ENCODE data around the gene DRICH1. TPM values are rescaled to one million over a fixed set of nuclear protein-coding genes. Genes with fewer than 3 reads are reported as not detected.
A peak's percentile ranks its signal among the peaks of the same experiment; 100 is the strongest.
"Not testable (repeated sequence)": the region's sequence is repeated elsewhere in the genome, so short reads cannot be mapped to it uniquely, and the experiment has no call there.

Gene DRICH1
- total RNA-seq, 1 donor from 2014 or later, result 0.39 TPM

DNA sequence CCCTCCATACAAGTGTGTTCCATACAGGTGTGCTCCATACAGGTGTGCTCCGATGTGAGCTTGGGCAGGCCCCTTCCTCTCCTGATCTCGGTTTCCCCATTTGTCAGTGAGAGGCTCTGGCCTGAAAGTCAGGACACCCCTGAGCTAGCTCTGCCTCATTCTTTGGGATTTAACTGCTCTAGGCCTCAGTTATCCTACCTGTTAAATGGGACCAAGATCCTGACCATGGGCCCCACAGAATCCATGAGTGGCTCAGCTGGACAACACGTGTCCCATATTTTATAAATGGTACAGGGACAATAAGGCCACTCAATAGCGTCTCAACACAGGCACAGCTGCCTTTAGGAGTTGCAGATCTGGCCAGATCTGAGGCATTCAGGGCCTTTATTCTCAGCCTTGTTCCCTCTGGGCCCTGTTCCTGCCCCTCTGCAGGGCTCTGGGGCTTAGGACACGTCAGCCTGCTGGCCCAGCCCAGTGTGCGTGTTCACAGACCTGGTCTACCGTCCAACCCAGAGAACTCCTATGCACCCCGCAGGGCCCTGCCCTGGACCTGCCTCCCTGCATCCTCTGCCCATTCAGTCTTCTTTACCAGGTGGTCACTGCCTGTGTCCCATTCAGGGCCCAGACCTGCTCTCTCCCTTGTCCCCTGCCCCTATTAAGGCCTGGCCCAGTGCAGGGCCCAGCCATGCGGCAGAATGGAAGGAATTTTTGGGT, 33.2 kb downstream of the DRICH1 start:
- no peak for DNase-seq

DNA sequence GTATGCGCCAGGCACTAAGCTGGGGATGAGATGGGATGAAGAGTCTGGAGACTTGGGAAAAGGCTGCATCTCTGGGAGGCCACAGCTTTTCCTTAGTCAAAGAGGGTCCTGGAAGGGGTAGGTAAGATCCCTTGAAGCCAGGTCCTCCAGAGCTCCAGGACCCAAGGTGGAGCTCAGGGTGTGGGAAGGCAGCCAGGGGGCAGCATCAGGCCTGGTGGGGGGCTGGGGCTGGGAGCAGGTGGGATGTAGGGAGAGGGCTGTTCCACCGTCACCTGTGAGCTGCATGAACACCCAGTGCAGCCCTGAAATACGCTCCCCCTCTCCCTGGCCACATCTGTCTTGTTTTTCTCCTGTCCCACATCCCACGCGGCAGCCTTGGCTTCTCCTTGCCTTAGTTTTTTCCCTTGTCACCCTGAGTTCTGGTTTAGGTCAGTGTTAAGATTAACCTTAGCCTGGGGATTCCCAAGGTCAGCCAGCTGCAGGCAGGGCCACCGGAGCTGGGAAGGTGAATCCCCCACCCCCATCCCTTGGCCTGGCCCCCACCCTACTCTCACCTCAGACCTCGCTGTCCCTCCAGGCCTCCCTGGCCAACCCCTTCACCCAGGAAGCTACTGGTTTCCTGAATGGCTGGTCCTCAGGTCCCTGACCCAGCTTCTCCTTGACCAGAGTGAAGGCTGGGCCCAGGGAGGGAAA, 34.4 kb downstream of the DRICH1 start:
- DNase-seq, result not testable (repeated sequence)

DNA sequence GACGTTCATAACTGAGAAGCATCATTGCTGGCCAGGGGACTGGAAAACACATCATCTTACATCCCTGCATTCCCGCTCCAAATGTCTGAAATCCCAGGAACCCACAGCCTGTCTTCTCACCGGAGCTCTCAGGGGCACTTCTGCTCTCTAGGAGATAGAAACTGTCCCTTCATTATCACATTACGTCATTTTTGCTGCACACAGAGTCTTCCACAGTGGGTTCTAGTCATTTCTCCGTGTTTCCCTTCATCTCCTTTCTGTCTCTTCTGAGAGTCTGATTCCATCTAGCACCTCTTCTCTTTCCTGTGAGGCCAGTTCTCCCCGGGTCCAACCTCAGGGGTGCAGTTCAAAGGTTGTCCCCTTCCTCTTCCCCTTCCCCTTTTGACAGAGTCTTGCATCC, 36.2 kb downstream of the DRICH1 start:
- DNase-seq, result not testable (repeated sequence)

DNA sequence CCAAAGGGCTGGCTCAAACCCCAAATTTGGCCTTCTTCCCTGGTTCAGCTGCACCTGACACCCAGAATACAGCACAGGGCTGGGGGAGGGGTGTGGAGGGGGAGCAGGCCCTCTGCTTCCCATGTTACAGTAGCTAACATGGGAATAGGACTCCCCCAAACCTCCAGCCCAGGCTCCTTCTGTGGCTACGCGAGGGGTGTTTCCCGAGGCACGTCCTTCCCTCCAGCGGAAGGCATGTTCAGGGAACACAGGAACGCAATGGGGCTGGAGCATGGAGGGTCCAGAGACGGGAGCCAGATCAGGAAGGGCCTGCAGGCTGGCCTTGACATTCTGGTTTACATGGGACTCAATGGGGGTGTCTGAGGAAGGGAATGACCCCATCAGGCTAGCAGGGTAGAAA, 40.3 kb downstream of the DRICH1 start:
- DNase-seq, result no peak

DNA sequence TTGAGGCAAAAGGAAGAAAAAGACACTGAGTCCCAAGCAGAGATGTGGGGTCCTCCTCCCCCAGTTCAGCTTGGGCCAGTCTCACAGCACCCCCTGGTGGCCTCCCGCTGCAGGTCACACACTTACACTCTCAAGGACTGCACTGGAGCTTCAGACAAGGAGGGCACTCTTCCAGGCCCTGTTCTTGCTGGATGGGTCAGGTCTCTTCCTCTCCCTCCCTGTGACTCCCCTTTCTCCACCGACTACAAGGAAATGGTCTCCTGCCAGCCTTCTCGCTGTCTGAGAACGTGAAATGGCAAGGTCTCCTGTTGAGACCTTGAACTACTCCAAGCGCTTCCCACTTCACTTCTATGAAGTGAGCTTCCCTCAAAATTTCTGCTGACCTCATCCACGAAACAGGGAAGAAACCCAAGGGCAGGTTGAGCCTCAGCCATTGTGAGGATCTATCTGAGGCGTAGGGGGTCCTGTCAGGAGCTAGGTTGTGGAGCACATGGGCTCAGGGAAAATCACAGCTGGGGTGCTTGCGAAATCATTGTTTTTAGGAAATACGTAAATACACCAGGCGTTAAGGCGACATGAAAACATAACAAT, 40.8 kb downstream of the DRICH1 start:
- no peak for DNase-seq

DNA sequence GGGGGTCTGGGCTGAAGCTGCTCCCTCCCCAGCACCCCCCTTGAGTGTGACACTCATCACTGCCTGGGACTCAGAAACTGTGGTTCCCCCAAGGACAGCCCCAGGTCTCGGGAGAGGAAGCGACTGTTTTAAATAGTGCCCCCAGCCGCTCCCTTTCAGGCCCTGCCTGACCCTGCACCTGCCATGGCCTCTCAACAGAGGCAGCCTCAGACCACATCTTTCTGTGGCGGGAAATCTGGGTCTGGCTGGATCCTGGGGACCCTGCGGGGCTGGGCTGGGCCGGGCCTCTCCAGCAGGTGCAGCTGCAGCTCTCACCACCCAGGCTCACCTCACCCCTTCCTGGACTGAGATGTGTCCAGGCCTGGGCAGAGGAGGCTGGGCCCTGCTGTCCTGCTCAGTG, 48.3 kb downstream of the DRICH1 start:
- no peak for DNase-seq

DNA sequence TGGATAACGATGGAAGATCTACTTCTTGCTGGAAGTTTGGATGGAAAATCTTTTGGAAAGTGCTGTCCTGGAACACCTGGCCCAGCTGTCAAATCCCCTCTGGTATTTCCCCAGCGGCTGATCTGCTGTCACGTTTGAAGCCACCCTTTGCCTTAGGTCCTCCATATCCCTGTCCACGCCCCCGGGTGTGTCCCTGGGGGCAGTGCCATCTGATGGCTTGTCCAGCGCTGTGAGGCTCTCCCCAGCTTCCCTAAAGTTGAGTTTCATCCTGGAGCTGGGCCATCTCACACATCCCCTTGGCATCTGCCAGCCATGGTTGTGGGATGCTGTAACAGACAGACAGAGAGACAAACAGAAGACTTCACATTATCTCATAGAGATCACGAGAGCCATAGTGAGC, 49.0 kb downstream of the DRICH1 start:
- no peak for DNase-seq

DNA sequence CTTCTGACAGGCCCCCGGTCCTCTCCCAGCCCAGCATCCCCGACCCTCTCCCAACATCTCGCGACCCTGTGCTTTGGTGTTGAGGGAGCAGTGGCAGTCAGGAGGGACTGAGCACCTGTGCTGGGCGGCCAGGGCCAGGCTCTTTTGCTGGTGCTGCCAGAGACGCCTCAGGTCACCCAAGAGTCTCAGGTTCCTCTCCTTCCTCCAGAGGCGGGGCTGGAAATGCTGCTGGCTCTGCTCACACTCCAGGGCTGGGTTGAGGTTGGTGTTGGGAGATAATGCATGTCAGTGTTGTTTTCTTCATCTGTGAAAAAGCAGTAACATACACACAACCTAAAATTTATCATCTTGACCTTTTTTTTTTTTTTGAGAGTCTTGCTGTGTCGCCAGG, 50.9 kb downstream of the DRICH1 start:
- DNase-seq, result no peak

DNA sequence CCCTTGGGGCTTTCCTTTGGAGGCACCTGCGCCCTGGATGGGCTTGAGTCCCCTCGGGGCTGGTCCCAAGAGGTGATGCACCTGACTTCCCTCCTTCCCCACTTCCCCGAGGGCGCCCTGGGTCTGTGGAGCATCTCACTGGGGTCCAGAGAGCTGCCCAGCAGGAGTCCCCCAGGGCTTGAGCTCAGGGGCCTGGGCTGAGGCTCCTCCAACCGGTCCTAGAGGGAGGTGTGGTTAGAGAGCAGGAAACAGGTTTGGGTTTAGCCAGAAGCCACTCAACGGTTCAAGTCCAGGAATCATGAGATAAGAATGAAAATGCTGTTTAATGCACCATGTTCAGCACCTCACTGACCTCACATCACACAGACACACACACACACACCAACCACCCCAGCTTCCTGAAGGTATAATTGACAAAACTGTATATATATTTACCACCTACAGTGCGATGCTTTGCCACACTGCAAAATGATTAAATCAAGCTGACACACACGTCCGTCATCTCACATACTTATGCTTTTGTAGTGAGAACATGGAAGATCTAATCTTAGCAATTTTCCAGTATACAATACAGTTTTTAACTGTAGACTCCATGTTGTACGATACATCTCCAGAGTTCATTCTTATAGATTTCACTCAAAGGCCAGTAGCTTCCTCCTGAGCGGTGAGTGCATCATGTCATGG, 51.4 kb downstream of the DRICH1 start:
- DNase-seq, result no peak

DNA sequence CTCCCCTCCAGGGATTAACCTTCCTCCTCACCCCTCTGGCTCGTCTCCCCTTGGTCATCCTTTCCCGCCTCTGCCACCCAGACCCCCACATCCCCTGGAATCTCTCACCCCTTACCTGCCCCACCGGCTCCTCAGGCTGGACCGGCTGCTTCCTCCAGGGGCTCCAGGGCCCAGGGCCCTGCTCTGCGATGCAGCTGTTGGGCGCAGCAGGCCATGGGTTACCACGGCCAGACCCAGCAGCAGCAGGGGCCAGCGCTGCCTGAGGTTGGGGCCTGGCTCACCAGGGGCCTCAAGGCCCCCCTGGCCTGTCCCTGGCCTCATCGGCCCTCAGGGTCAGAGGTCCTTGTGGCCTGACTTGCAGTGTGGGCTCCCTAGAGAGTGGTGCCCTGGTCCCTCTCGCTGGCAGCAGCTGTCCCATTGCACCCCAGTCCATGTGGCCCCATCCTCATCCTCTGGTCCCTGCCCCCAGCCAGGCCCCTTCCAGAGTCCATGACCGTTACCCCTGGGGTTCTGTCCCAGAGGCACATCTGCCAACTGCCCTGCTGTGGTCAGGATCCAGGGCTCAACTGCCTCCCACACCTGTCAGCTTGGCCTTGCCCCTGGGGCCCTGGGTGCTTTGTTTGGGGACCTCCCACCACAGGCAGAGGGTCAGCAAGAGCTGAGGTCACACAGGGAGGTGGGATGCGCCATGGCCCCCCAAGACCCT, 52.1 kb downstream of the DRICH1 start, which contains the start of gene IGLL1:
Gene IGLL1 (minus strand): TSS at position 421 of the 706 bp plus-strand sequence. CDS start 100 bp downstream, at position 321.
- DNase-seq, result no peak

DNA sequence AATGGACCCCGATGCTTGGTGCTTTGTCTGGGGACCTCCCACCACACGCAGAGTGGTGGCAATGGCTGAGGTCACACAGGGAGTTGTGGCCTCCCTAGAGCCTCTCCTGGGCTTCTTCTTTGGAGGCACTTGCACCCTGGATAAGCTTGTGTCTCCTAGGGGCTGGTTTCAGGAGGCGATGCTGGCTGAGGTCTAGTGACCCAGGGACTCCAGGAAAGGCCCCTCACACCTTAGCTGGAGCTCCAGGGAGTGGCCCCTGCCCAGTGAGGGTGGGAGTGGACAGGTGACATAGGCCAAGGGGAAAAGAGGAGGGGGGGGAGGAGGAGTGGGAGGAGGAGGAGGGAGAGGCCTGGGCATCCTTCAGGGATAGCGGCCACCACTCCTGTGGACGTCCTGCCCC, 52.8 kb downstream of the DRICH1 start:
- no peak for DNase-seq

DNA sequence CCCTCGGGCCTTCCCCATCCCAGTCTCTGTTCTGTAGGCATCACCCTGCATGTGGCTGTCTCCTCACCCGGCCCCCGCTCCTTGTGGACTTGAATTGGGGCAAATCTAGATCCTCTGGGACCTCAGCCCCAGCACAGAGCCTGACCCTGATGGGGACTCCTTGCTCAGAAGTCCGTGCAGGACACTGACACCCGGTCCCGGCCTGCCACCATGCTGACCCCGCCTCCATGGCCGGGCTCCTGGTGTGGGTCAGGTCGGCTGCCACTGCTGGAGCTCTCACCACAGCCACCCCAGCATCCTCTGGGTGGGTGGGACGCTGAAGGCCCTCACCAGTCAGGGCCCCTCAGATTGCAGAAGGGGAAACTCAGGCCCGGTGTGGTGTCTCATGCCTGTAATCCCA, 53.8 kb downstream of the DRICH1 start:
- no peak for DNase-seq

DNA sequence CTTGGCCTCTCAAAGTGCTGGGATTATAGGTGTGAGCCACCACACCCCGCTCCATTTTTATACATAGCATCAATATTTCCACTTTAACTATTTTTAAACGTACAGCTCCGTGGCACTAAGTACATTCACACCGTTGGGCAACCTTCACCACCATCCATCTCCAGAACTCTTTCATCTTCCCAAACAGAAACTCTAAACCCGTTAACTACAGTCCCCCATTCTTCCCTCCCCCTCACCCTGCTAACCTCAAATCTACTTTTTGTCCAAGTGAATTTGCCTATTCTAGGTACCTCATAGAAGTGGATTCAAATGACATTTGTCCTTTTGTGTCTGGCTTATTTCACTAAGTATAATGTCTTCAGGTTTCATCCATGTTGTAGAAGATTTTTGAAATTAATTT, 55.4 kb downstream of the DRICH1 start:
- no peak for DNase-seq

DNA sequence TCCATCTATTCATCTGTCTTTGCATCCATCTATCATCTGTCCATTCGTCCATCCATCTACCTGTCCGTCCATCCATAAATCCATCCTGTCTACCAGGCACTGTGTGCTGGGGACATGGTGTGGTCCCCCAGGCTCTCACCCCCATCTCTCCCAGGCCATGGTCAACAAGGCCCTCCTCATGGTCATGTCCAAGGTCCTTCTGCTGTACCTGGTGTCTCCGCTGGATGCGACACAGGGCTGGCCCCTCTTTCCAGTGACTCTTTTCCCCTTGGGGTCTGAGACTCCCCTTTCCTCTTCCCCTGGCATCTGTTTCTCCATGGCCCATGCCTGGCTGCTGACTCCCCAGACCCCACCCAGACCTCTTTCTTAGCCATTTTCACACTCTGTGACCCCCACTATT, 56.5 kb downstream of the DRICH1 start:
- DNase-seq, result no peak

DNA sequence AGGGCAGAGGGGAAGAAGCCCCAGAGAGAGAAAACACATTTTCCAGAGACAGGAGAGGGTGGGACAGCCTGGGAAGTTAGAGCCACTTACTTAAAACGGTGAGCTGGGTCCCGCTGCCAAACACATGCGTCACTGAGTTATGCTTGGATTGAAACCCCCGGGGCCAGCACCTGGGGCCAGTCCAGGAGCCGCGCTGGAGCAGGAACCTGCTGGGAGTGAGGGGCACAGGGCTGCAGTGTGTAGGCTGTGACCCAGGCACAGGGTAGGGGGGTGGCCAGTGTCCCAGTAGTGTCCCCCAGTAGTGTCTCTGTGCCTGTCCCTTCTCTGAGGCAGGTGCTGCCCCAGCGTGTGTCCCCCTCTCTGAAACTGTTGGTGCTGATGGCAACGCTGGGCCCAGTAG, 57.2 kb downstream of the DRICH1 start:
- DNase-seq, result no peak

DNA sequence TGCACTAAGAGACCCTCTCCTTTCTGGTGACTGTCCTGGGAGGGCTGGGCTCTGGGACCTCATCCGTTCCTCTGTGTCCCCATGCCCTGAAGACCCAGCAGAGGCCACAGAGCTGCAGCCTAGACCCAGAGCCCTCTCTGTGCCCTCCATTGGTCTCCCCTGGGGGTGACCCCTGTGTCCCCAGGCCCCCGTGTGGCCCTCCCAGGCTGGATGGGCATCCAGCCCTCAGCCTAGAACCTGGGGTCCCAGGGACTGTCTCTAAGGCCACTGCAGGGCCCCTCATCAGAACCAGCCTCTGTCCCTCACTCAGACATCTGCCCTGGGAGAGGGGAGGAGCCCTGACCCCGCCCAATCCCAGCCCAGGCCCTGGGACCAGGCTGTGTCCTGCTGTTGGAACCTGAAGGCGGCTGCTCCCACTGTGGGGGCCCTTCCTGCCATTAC, 57.7 kb downstream of the DRICH1 start:
- no peak for DNase-seq

DNA sequence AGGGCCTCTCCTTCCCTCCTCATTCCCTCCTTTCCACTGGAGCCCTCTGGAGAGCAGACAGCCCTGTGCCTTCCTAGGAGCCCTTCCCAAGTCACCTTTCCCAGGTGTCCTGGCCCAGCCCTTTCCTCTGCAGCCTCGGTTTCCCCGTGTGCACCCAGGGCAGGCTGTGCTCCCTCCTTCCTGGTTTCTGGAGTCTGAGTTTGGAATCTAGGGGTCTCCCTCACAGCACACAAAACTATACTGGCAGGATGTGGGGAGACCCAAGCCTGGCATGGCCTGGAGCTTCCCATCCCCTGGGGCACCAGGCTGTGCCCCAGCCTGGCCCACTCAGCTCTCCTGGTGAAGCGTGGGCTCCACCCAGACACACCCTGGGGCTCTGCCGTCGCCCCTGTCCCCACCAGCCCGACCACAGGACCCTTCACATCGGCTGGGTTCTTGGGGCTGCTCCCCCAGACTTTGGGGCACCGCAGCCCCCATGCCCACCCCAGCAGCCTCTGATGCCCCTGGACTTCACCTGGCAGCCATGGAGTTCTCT, 58.4 kb downstream of the DRICH1 start:
- DNase-seq, result not testable (repeated sequence)

DNA sequence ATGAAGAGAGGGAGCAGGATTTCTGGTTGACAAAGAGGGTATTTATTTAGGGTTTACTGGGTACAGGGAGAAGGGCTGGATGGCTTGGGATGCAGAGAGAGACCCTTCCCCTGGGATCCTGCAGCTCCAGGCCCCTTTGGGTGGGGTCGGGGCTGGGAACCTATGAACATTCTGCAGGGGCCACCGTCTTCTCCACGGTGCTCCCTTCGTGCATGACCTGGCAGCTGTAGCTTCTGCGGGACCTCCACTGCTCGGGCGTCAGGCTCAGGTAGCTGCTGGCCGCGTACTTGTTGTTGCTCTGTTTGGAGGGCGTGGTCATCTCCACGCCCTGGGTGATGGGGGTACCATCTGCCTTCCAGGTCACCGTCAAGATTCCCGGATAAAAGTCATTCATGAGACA, 59.0 kb downstream of the DRICH1 start:
- not testable (repeated sequence) for DNase-seq

DNA sequence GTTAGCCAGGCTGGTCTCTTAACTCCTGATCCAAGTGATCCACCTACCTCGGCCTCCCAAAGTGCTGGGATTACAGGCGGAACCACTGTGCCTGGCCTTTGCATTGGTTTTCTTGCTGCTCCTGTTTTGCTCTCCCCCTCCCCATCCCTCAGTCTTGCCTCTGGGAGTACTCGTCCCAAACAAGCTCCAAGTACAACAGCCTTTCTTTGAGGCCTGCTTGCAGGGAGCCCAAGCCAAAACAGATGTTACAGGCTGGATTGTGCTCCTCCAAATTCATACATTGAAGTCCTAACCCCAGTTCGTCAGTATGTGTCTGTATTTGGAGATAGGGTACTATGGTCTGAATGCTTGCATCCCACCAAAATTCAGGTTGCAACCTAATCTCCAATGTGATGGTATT, 60.6 kb downstream of the DRICH1 start:
- peak; percentile 1 for DNase-seq

DNA sequence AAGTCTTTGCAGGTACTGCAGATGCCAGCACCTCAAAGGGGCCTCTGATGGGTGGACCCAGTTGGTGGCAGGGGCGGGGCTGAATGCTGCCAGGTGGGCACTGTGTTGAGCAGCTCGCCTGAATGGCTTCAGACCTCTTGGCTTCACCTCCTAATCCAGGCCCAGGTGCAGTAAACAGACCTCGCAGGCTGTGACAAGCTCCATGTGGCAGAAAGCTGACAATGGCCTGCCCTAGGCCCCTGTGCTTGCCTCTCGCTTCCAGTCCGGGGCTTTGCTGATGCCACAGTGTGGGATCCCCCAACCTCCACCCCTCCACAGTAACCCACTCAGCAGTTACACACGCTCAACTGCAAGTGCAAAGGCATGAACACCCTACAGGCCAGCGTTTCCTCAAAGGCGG, 61.4 kb downstream of the DRICH1 start:
- DNase-seq, result no peak

DNA sequence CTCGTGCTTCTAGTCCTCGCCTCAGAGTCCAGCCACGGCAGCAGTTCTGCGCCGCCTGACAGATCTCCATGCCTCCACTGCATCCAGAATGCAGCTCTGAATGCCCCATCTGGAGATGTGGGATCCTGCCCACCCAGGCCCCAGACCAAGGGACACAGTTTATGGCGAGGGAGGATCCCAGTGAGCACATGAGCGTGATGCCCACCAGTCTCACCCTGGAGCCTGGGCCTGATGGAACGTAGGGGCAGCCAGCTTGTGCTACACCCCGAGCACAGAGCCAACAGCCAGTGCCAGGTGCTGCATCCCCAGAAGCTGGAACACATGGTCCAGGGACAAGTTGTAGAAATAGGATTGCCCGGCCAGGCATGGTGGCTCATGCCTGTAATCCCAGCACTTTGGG, 62.4 kb downstream of the DRICH1 start:
- no peak for DNase-seq

DNA sequence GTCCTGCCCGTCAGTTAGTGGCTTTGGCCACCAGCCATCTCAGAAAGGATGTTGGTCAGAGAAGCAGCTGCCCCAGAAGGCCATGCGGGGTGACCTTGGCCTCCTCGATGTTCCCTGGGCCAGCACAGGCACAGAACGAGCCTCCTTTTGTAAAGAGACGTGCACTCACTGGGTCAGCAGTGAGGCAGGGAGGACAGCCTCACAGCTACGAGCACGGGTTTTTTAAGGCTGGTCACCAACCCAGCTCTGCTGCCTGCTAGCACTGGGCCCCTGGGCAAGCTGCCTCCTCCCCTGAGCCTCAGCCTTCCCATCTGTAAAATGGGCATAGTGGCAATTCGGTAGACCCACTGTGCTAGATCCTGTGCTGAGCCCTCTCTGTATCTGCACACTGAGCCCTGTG, 62.8 kb downstream of the DRICH1 start:
- DNase-seq, result no peak

Data from skin of body (tissue), 2 donors.